Hepatic stellate cell (primary cell): ENCODE results near the gene PTP4A2.

ENCODE experiments used
- DNase-seq: peaks from one replicate; pipeline ENCODE4 v3.0.0; 2011; ENCODE audit warnings: low spot score

Gene PTP4A2

GRCh38 chr1:31859719-31860118, 78.4 kb downstream of the PTP4A2 start:
- DNase-seq, result no peak

GRCh38 chr1:31859044-31859443, 79.1 kb downstream of the PTP4A2 start:
- DNase-seq, result no peak

GRCh38 chr1:31857863-31858262, 80.3 kb downstream of the PTP4A2 start:
- DNase-seq, result no peak
